ENCODE data around the gene CLIC1.

- TF ChIP-seq CTCF (IDR thresholded peaks at IDR 0.05 in 8 of 11, conservative IDR thresholded peaks at IDR 0.05 in 3 of 11) (no peak), POLR2A (IDR thresholded peaks at IDR 0.05) (no peak), POLR2AphosphoS5 (IDR thresholded peaks at IDR 0.05) (peak in 1 of 3 donors; percentile 69)
Measured at GRCh38 chr6:31723980-31724691, 12.2 kb downstream of the CLIC1 start.
